HEK293T (cell line): ENCODE measurements around the gene SNCAIP.

Source experiments
- BHLHE40 ChIP-seq: fragments of 450-650 bp; IDR thresholded peaks from 2 replicates; pipeline ENCODE4 v1.6.1; 2016; ENCODE audit warnings: mild to moderate bottlenecking, moderate library complexity, borderline replicate concordance
- FOXK2 ChIP-seq: fragments of 450-650 bp; IDR thresholded peaks from 2 replicates; pipeline ENCODE4 v1.6.1; 2016; ENCODE audit warnings: mild to moderate bottlenecking
- L3MBTL2 ChIP-seq: fragments of 450-650 bp; conservative IDR thresholded peaks from 2 replicates; pipeline ENCODE4 v1.6.1; 2016; ENCODE audit warnings: mild to moderate bottlenecking
- SUZ12 ChIP-seq: fragments of 450-650 bp; IDR thresholded peaks from 2 replicates; pipeline ENCODE4 v1.6.1; 2016; ENCODE audit warnings: mild to moderate bottlenecking

- TF ChIP-seq SUZ12 (no peak), BHLHE40 (no peak), FOXK2 (no peak), L3MBTL2 (no peak)
Measured at GRCh38 chr5:122499585-122499984, 187.5 kb downstream of the SNCAIP start.
